Ovary (tissue), 3 donors: ENCODE data around the gene FAM135A.

Source experiments
- POLR2A ChIP-seq: fragments of 450-650 bp; IDR thresholded peaks from one replicate; pipeline ENCODE4 v1.6.1; 2017; ENCODE audit warnings: antibody characterized with exemption, mild to moderate bottlenecking, moderate library complexity
- TF ChIP-seq, protein P1 (sequence below), 3 donors: fragments of 450-650 bp in 2 of 3; fragments of 200-600 bp in 1 of 3; IDR thresholded peaks; one replicate each; pipeline versions ENCODE4 v1.5.1 to v1.8.0; 2016 to 2022; ENCODE audit warnings: antibody characterized with exemption in 3 of 3, mild to moderate bottlenecking in 1 of 3
- donor health status: DM: no; HTN: no; CAD: no.

DNA sequence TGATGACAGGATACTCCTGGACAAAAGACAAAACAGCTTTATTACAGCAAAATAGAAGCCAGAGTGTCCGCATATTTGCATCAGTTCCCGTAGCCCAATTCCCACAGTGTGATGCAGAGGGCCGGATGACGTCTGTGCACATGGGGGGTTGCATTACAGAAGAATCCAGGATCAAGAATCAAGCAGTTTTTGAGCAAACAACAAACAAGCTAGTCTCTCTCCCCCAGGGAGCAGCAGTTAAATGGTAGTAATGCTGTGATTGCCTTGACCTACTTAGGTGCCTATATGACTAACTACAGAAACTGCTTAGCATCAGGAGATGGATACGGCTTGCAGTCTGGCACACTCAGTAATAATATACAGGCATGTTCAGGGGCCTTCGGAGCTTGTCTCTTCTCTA is 150.2 kb downstream of the FAM135A start:
- TF ChIP-seq, protein P1, sequence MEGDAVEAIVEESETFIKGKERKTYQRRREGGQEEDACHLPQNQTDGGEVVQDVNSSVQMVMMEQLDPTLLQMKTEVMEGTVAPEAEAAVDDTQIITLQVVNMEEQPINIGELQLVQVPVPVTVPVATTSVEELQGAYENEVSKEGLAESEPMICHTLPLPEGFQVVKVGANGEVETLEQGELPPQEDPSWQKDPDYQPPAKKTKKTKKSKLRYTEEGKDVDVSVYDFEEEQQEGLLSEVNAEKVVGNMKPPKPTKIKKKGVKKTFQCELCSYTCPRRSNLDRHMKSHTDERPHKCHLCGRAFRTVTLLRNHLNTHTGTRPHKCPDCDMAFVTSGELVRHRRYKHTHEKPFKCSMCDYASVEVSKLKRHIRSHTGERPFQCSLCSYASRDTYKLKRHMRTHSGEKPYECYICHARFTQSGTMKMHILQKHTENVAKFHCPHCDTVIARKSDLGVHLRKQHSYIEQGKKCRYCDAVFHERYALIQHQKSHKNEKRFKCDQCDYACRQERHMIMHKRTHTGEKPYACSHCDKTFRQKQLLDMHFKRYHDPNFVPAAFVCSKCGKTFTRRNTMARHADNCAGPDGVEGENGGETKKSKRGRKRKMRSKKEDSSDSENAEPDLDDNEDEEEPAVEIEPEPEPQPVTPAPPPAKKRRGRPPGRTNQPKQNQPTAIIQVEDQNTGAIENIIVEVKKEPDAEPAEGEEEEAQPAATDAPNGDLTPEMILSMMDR (IDR thresholded peaks at IDR 0.05), result no peak
- TF ChIP-seq POLR2A, result no peak
